Keratinocyte (primary cell): ENCODE data around the gene RELCH. TPM values are rescaled to one million over a fixed set of nuclear protein-coding genes. Genes with fewer than 3 reads are reported as not detected.

Experiments used
- DNase-seq: peaks from one replicate; pipeline ENCODE4 v3.0.0-alpha.2; 2011; ENCODE audit warnings: low read depth, missing footprints, low spot score
- FAIRE-seq: peaks from 2 replicates; lab custom pipeline; 2011; peaks lifted over from hg19 to GRCh38; lab: Jason Lieb, UNC
- H2AFZ ChIP-seq: 2 replicates; pipeline ENCODE4 v1.6.0; 2012; ENCODE audit warnings: low read length, control low read depth, inconsistent platforms; ENCODE audit not compliant: control insufficient read depth
- H3K27ac ChIP-seq: 2 replicates; pipeline ENCODE4 v1.5.1; 2011; ENCODE audit warnings: low read length; ENCODE audit not compliant: control insufficient read depth, insufficient read depth
- H3K27me3 ChIP-seq: 3 replicates; pipeline ENCODE4 v1.6.0; 2011; ENCODE audit warnings: low read length; ENCODE audit not compliant: control insufficient read depth, insufficient read depth; ENCODE audit errors: extremely low read depth
- H3K36me3 ChIP-seq, 2 experiments: 2 replicates in 1 of 2; 3 replicates in 1 of 2; pipeline ENCODE4 v1.5.1; 2011; ENCODE audit warnings: low read length in 2 of 2, mild to moderate bottlenecking in 1 of 2; ENCODE audit not compliant: control insufficient read depth in 2 of 2, insufficient read depth in 2 of 2; ENCODE audit errors: extremely low read depth in 1 of 2
- H3K4me1 ChIP-seq: 3 replicates; pipeline ENCODE4 v1.5.1; 2011; ENCODE audit warnings: low read length; ENCODE audit not compliant: control insufficient read depth, insufficient read depth; ENCODE audit errors: extremely low read depth
- H3K4me2 ChIP-seq: 3 replicates; pipeline ENCODE4 v1.6.0; 2011; ENCODE audit warnings: low read depth, low read length; ENCODE audit not compliant: control insufficient read depth, insufficient read depth; ENCODE audit errors: extremely low read depth
- H3K4me3 ChIP-seq, 3 experiments: fragments of 200-600 bp in 1 of 3; sonication (generic) in 1 of 3; 2 replicates in 2 of 3; 3 replicates in 1 of 3; pipeline ENCODE4 v1.5.1; 2011 to 2016; ENCODE audit warnings: low read length in 3 of 3, mild to moderate bottlenecking in 3 of 3, control low read depth in 2 of 3, inconsistent platforms in 1 of 3, low read depth in 1 of 3, mixed read lengths in 1 of 3, mixed run types in 1 of 3, moderate library complexity in 1 of 3; ENCODE audit not compliant: control insufficient read depth in 2 of 3, insufficient read depth in 2 of 3; ENCODE audit errors: extremely low read depth in 1 of 3
- H3K79me2 ChIP-seq: 2 replicates; pipeline ENCODE4 v1.6.0; 2012; ENCODE audit warnings: low read length; ENCODE audit not compliant: control insufficient read depth, insufficient read depth
- H3K9ac ChIP-seq: 3 replicates; pipeline ENCODE4 v1.6.0; 2011; ENCODE audit warnings: low read length; ENCODE audit not compliant: control insufficient read depth, insufficient read depth; ENCODE audit errors: extremely low read depth
- H3K9me1 ChIP-seq: 3 replicates; pipeline ENCODE4 v1.6.0; 2011; ENCODE audit warnings: low read length; ENCODE audit not compliant: control insufficient read depth, insufficient read depth; ENCODE audit errors: extremely low read depth
- H3K9me3 ChIP-seq: 2 replicates; pipeline ENCODE4 v1.5.1; 2012; ENCODE audit warnings: low read depth, low read length; ENCODE audit not compliant: control insufficient read depth
- H4K20me1 ChIP-seq: 3 replicates; pipeline ENCODE4 v1.6.0; 2011; ENCODE audit warnings: low read length; ENCODE audit not compliant: control insufficient read depth, insufficient read depth; ENCODE audit errors: extremely low read depth
- EZH2 ChIP-seq: IDR thresholded peaks from one replicate; pipeline ENCODE4 v1.6.1; 2012; ENCODE audit warnings: inconsistent platforms, mild to moderate bottlenecking, low read length, moderate library complexity
- dilution Hi-C: fragments of 300-500 bp; cut with MboI; formaldehyde crosslinking; loops from one replicate; pipeline ENCODE4 v1.7.0; 2020; ENCODE audit warnings: low sequenced_read_pairs; ENCODE audit not compliant: extremely low pct_ligation_motif_present
- polyA plus RNA-seq, 5 experiments: library from polyadenylated mRNA; depleted of rRNA in 3 of 5; stranded (reverse) in 3 of 5; stranded (forward) in 1 of 5; unstranded in 1 of 5; fragments of >200 nt; gene quantifications; 1 replicate in 1 of 5; 2 replicates in 3 of 5; 3 replicates in 1 of 5; pipeline versions ENCODE4 v1.2.1 to v1.2.3, GENCODE V29; 2011 to 2012; ENCODE audit warnings: missing spikeins in 2 of 5, low read depth in 1 of 5, low replicate concordance in 1 of 5
- TF ChIP-seq, protein P1 (sequence below), 3 experiments: IDR thresholded peaks in 1 of 3; conservative IDR thresholded peaks in 1 of 3; optimal IDR thresholded peaks in 1 of 3; 2 replicates in 2 of 3; 3 replicates in 1 of 3; pipeline versions ENCODE3 to v1.5.1; 2011; ENCODE audit warnings: low read length in 3 of 3, mild to moderate bottlenecking in 3 of 3, moderate library complexity in 2 of 3, control low read depth in 1 of 3, inconsistent platforms in 1 of 3; ENCODE audit not compliant: insufficient read depth in 2 of 3; ENCODE audit errors: extremely low read depth in 1 of 3

Gene RELCH
- polyA plus RNA-seq, 1 donor (not counting 4 experiments of a cell fraction or from before 2014, with no cell fraction given) = 21.8 TPM

DNA sequence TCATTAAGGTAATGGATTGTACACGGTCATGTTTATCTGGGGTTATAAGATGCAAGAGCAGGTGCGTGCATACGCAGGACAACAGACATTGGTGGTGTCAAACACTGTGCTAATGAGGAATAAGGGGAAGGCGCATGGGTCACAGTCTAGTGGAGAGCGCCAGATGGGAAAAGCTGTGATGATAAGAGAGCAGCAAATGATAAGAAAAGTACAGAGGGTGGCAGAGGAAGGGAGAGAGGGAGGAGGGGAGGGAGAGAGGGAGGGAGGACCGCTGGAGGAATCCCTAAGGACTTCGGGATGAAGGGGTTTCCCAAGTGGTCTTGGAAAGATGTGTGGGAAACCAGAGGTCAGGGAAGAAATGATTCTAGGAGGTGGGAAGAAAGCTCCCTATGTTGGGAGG is 140.9 kb downstream of the RELCH start:
- peaks cover 43% of the 10 kb centered on the region for H3K27me3 ChIP-seq
- no peak overlapping the region for H3K9ac ChIP-seq

DNA sequence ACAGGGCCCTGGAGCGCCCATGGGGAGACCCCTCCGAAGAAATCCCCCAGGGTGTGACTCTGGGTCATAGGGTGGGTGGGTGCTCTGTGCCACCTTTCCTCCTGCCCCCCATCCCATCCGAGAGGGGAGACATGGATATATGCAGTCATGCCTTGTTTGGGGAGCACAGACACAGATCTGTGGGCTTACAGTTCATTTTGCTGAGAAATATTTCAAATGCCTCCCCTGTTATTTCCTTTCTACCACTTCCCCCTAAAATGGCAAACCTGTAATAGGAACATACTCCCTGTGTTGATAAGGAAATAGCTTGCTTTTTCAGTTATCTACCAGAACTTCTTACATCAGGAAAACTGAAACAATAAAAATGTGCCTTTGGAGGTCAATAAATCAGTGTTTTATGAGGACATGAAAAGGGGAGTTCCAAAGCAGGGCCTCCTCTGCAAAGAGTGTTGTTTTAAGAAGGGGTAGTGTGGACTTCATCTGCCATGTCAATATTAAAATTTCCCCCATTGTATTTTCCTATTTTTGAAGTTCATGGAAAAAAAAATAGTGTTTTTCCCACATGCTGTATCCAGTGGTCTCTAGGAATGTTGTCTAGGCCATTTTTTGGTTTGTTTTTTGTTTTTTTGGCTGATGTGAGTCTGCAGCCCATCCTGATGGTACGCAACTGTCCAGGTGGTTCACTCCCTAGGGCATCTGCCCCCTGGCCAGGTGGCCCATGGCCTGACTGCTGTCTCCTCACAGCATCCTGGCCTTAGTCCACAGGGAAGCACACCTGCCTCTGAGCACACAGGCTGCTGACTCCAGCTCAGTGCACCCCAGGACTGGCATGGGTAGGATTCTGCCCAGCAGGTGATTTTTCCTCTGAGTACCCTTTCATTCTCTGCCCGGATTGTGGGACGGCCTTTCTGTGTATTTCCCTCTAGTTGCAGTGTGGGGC is 141.8 kb downstream of the RELCH start:
- H4K20me1 ChIP-seq = no peaks in the 10 kb centered on the region
- H3K36me3 ChIP-seq = no peaks in the 10 kb centered on the region
- H3K9me1 ChIP-seq = no peaks in the 10 kb centered on the region
- no peaks in the 10 kb centered on the region for H3K9me3 ChIP-seq
- H3K9ac ChIP-seq = no peak overlapping the region
- H3K27ac ChIP-seq = no peak overlapping the region
- no peak for TF ChIP-seq EZH2
- H3K4me1 ChIP-seq = peaks cover 13% of the 10 kb centered on the region
- H3K27me3 ChIP-seq = peaks cover 34% of the 10 kb centered on the region
- FAIRE-seq = no peak
- no peak overlapping the region for H2AFZ ChIP-seq
- no peak overlapping the region for H3K4me3 ChIP-seq
- no peak for DNase-seq
- no peak overlapping the region for H3K4me2 ChIP-seq
- no peaks in the 10 kb centered on the region for H3K79me2 ChIP-seq
- dilution Hi-C loops = no loop called here

More for the DNA sequence above, 140.9 kb downstream of the RELCH start:
- dilution Hi-C loops = no loop called here
- no peak for FAIRE-seq
- Histone ChIP-seq H4K20me1 (no peaks in the 10 kb centered on the region), H3K4me3 (no peak overlapping the region), H3K9me3 (no peaks in the 10 kb centered on the region), H2AFZ (no peak overlapping the region), H3K4me1 (peaks cover 13% of the 10 kb centered on the region), H3K9me1 (no peaks in the 10 kb centered on the region), H3K36me3 (no peaks in the 10 kb centered on the region), H3K4me2 (no peak overlapping the region), H3K79me2 (no peaks in the 10 kb centered on the region), H3K27ac (no peak overlapping the region)
- TF ChIP-seq, protein P1, sequence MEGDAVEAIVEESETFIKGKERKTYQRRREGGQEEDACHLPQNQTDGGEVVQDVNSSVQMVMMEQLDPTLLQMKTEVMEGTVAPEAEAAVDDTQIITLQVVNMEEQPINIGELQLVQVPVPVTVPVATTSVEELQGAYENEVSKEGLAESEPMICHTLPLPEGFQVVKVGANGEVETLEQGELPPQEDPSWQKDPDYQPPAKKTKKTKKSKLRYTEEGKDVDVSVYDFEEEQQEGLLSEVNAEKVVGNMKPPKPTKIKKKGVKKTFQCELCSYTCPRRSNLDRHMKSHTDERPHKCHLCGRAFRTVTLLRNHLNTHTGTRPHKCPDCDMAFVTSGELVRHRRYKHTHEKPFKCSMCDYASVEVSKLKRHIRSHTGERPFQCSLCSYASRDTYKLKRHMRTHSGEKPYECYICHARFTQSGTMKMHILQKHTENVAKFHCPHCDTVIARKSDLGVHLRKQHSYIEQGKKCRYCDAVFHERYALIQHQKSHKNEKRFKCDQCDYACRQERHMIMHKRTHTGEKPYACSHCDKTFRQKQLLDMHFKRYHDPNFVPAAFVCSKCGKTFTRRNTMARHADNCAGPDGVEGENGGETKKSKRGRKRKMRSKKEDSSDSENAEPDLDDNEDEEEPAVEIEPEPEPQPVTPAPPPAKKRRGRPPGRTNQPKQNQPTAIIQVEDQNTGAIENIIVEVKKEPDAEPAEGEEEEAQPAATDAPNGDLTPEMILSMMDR (optimal IDR thresholded peaks at IDR 0.05 in 1 of 3, IDR thresholded peaks at IDR 0.05 in 1 of 3, conservative IDR thresholded peaks at IDR 0.05 in 1 of 3; ENCODE audit: extremely low read depth in 1 of 3, insufficient read depth in 2 of 3, low read length in 3 of 3) = no peak
- TF ChIP-seq EZH2 = no peak
- DNase-seq = no peak
